ENCODE results near the gene IRS2.

The IRS2 gene

GRCh38 chr13:109788372-109789111 is 2.2 kb upstream of the IRS2 start:
- no peak overlapping the region for H3K9ac ChIP-seq (ENCODE audit: low read length in 5 of 5)
- H3K4me3 ChIP-seq (ENCODE audit: low read depth in 1 of 5, low read length in 5 of 5), result no peak overlapping the region
- H3K9me3 ChIP-seq (ENCODE audit: control insufficient read depth in 5 of 5, low read length in 5 of 5), result no peaks in the 10 kb centered on the region
- H3K36me3 ChIP-seq (ENCODE audit: control insufficient read depth in 5 of 5, insufficient read depth in 5 of 5, low read length in 5 of 5), result peaks cover 0 to 8% (median 2%) of the 10 kb centered on the region in 5 donors
- H3K4me1 ChIP-seq (ENCODE audit: control insufficient read depth in 5 of 5, insufficient read depth in 5 of 5, low read length in 5 of 5), result peaks cover 0 to 35% (median 31%) of the 10 kb centered on the region in 5 donors
- H3K27ac ChIP-seq (ENCODE audit: low read depth, low read length), result peak overlapping the region; percentile 77
- no peaks in the 10 kb centered on the region for H3K27me3 ChIP-seq (ENCODE audit: control insufficient read depth in 5 of 5, insufficient read depth in 4 of 5, low read length in 5 of 5)

GRCh38 chr13:109787135-109787954 is 962 bp upstream of the IRS2 start:
- peaks cover 0 to 44% (median 43%) of the 10 kb centered on the region in 5 donors for H3K4me1 ChIP-seq (ENCODE audit: control insufficient read depth in 5 of 5, insufficient read depth in 5 of 5, low read length in 5 of 5)
- no peaks in the 10 kb centered on the region for H3K9me3 ChIP-seq (ENCODE audit: control insufficient read depth in 5 of 5, low read length in 5 of 5)
- H3K36me3 ChIP-seq (ENCODE audit: control insufficient read depth in 5 of 5, insufficient read depth in 5 of 5, low read length in 5 of 5), result peaks cover 0 to 20% (median 5%) of the 10 kb centered on the region in 5 donors
- H3K9ac ChIP-seq (ENCODE audit: low read length in 5 of 5), result peak overlapping the region in 4 of 5 donors; percentile 48 to 77 (median 68)
- H3K4me3 ChIP-seq (ENCODE audit: low read depth in 1 of 5, low read length in 5 of 5), result peak overlapping the region; percentile 53 to 79 (median 70)
- peak overlapping the region; percentile 77 for H3K27ac ChIP-seq (ENCODE audit: low read depth, low read length)
- no peaks in the 10 kb centered on the region for H3K27me3 ChIP-seq (ENCODE audit: control insufficient read depth in 5 of 5, insufficient read depth in 4 of 5, low read length in 5 of 5)

- H3K27ac ChIP-seq (ENCODE audit: low read depth, low read length), result peak overlapping the region; percentile 81
- no peaks in the 10 kb centered on the region for H3K9me3 ChIP-seq (ENCODE audit: control insufficient read depth in 5 of 5, low read length in 5 of 5)
- H3K36me3 ChIP-seq (ENCODE audit: control insufficient read depth in 5 of 5, insufficient read depth in 5 of 5, low read length in 5 of 5), result peaks cover 0 to 28% (median 11%) of the 10 kb centered on the region in 5 donors
- peak overlapping the region; percentile 61 to 99 (median 82) for H3K4me3 ChIP-seq (ENCODE audit: low read depth in 1 of 5, low read length in 5 of 5)
- no peaks in the 10 kb centered on the region for H3K27me3 ChIP-seq (ENCODE audit: control insufficient read depth in 5 of 5, insufficient read depth in 4 of 5, low read length in 5 of 5)
- no peak overlapping the region for H3K9ac ChIP-seq (ENCODE audit: low read length in 5 of 5)
- peaks cover 0 to 54% (median 53%) of the 10 kb centered on the region in 5 donors for H3K4me1 ChIP-seq (ENCODE audit: control insufficient read depth in 5 of 5, insufficient read depth in 5 of 5, low read length in 5 of 5)
Measured at GRCh38 chr13:109785892-109786450, 412 bp downstream of the IRS2 start.

- no peaks in the 10 kb centered on the region for H3K27me3 ChIP-seq (ENCODE audit: control insufficient read depth in 5 of 5, insufficient read depth in 4 of 5, low read length in 5 of 5)
- H3K9me3 ChIP-seq (ENCODE audit: control insufficient read depth in 5 of 5, low read length in 5 of 5), result no peaks in the 10 kb centered on the region
- peak overlapping the region; percentile 61 to 99 (median 82) for H3K4me3 ChIP-seq (ENCODE audit: low read depth in 1 of 5, low read length in 5 of 5)
- H3K4me1 ChIP-seq (ENCODE audit: control insufficient read depth in 5 of 5, insufficient read depth in 5 of 5, low read length in 5 of 5), result peaks cover 0 to 60% (median 57%) of the 10 kb centered on the region in 5 donors
- peak overlapping the region; percentile 81 for H3K27ac ChIP-seq (ENCODE audit: low read depth, low read length)
- H3K9ac ChIP-seq (ENCODE audit: low read length in 5 of 5), result peak overlapping the region in 4 of 5 donors; percentile 42 to 82 (median 60)
- peaks cover 0 to 29% (median 11%) of the 10 kb centered on the region in 5 donors for H3K36me3 ChIP-seq (ENCODE audit: control insufficient read depth in 5 of 5, insufficient read depth in 5 of 5, low read length in 5 of 5)
Measured at GRCh38 chr13:109785141-109785891, 1.1 kb downstream of the IRS2 start.

GRCh38 chr13:109784590-109785140 is 1.7 kb downstream of the IRS2 start:
- Histone ChIP-seq H3K4me1 (ENCODE audit: control insufficient read depth in 5 of 5, insufficient read depth in 5 of 5, low read length in 5 of 5) (peaks cover 0 to 66% (median 63%) of the 10 kb centered on the region in 5 donors), H3K27me3 (ENCODE audit: control insufficient read depth in 5 of 5, insufficient read depth in 4 of 5, low read length in 5 of 5) (no peaks in the 10 kb centered on the region), H3K27ac (ENCODE audit: low read depth, low read length) (peak overlapping the region; percentile 91), H3K36me3 (ENCODE audit: control insufficient read depth in 5 of 5, insufficient read depth in 5 of 5, low read length in 5 of 5) (peaks cover 0 to 35% (median 11%) of the 10 kb centered on the region in 5 donors), H3K9me3 (ENCODE audit: control insufficient read depth in 5 of 5, low read length in 5 of 5) (no peaks in the 10 kb centered on the region), H3K4me3 (ENCODE audit: low read depth in 1 of 5, low read length in 5 of 5) (peak overlapping the region; percentile 35 to 99 (median 82)), H3K9ac (ENCODE audit: low read length in 5 of 5) (peak overlapping the region in 4 of 5 donors; percentile 42 to 82 (median 66))

GRCh38 chr13:109783815-109784589 is 2.4 kb downstream of the IRS2 start:
- Histone ChIP-seq H3K9ac (ENCODE audit: low read length in 5 of 5) (peak overlapping the region in 3 of 5 donors; percentile 20 to 72 (median 68)), H3K27me3 (ENCODE audit: control insufficient read depth in 5 of 5, insufficient read depth in 4 of 5, low read length in 5 of 5) (no peaks in the 10 kb centered on the region), H3K4me3 (ENCODE audit: low read depth in 1 of 5, low read length in 5 of 5) (peak overlapping the region in 4 of 5 donors; percentile 59 to 84 (median 73)), H3K9me3 (ENCODE audit: control insufficient read depth in 5 of 5, low read length in 5 of 5) (no peaks in the 10 kb centered on the region), H3K36me3 (ENCODE audit: control insufficient read depth in 5 of 5, insufficient read depth in 5 of 5, low read length in 5 of 5) (peaks cover 0 to 36% (median 12%) of the 10 kb centered on the region in 5 donors), H3K27ac (ENCODE audit: low read depth, low read length) (peak overlapping the region; percentile 91), H3K4me1 (ENCODE audit: control insufficient read depth in 5 of 5, insufficient read depth in 5 of 5, low read length in 5 of 5) (peaks cover 0 to 72% (median 66%) of the 10 kb centered on the region in 5 donors)

- Histone ChIP-seq H3K9me3 (ENCODE audit: control insufficient read depth in 5 of 5, low read length in 5 of 5) (no peaks in the 10 kb centered on the region), H3K9ac (ENCODE audit: low read length in 5 of 5) (no peak overlapping the region), H3K4me1 (ENCODE audit: control insufficient read depth in 5 of 5, insufficient read depth in 5 of 5, low read length in 5 of 5) (peaks cover 0 to 78% (median 66%) of the 10 kb centered on the region in 5 donors), H3K27me3 (ENCODE audit: control insufficient read depth in 5 of 5, insufficient read depth in 4 of 5, low read length in 5 of 5) (no peaks in the 10 kb centered on the region), H3K27ac (ENCODE audit: low read depth, low read length) (peak overlapping the region; percentile 91), H3K4me3 (ENCODE audit: low read depth in 1 of 5, low read length in 5 of 5) (peak overlapping the region in 4 of 5 donors; percentile 42 to 84 (median 62)), H3K36me3 (ENCODE audit: control insufficient read depth in 5 of 5, insufficient read depth in 5 of 5, low read length in 5 of 5) (peaks cover 0 to 36% (median 14%) of the 10 kb centered on the region in 5 donors)
Measured at GRCh38 chr13:109783447-109783814, 3.0 kb downstream of the IRS2 start.

GRCh38 chr13:109782823-109783431 is 3.5 kb downstream of the IRS2 start:
- Histone ChIP-seq H3K27me3 (ENCODE audit: control insufficient read depth in 5 of 5, insufficient read depth in 4 of 5, low read length in 5 of 5) (no peaks in the 10 kb centered on the region), H3K4me1 (ENCODE audit: control insufficient read depth in 5 of 5, insufficient read depth in 5 of 5, low read length in 5 of 5) (peaks cover 0 to 83% (median 67%) of the 10 kb centered on the region in 5 donors), H3K9me3 (ENCODE audit: control insufficient read depth in 5 of 5, low read length in 5 of 5) (no peaks in the 10 kb centered on the region), H3K36me3 (ENCODE audit: control insufficient read depth in 5 of 5, insufficient read depth in 5 of 5, low read length in 5 of 5) (peaks cover 0 to 36% (median 14%) of the 10 kb centered on the region in 5 donors), H3K9ac (ENCODE audit: low read length in 5 of 5) (no peak overlapping the region), H3K4me3 (ENCODE audit: low read depth in 1 of 5, low read length in 5 of 5) (peak overlapping the region in 4 of 5 donors; percentile 42 to 84 (median 62)), H3K27ac (ENCODE audit: low read depth, low read length) (peak overlapping the region; percentile 91)

Measured in subcutaneous abdominal adipose tissue (tissue), 5 donors.